Esophagus (tissue), 2 donors: ENCODE results near the gene MIP. TPM values are rescaled to one million over a fixed set of nuclear protein-coding genes. Genes with fewer than 3 reads are reported as not detected.
"Not testable (repeated sequence)": the region's sequence is repeated elsewhere in the genome, so short reads cannot be mapped to it uniquely, and the experiment has no call there.

Experiments
- H3K27ac ChIP-seq, 2 donors: one replicate each; pipeline ENCODE4 v1.5.1; 2013; ENCODE audit warnings: low read depth in 2 of 2, mild to moderate bottlenecking in 2 of 2, inconsistent platforms in 1 of 2, low read length in 1 of 2, moderate library complexity in 1 of 2
- H3K27me3 ChIP-seq, 2 donors: one replicate each; pipeline ENCODE4 v1.6.1; 2013; ENCODE audit warnings: low read length in 2 of 2, control low read depth in 1 of 2, mild to moderate bottlenecking in 1 of 2; ENCODE audit not compliant: insufficient read depth in 2 of 2, control insufficient read depth in 1 of 2
- H3K36me3 ChIP-seq, 2 donors: one replicate each; pipeline ENCODE4 v1.6.1; 2013; ENCODE audit warnings: low read length in 1 of 2; ENCODE audit not compliant: control insufficient read depth in 2 of 2, insufficient read depth in 2 of 2
- H3K4me1 ChIP-seq, 2 donors: one replicate each; pipeline ENCODE4 v1.6.1; 2013; ENCODE audit warnings: low read length in 1 of 2; ENCODE audit not compliant: control insufficient read depth in 2 of 2, insufficient read depth in 2 of 2
- H3K4me3 ChIP-seq, 2 donors: one replicate each; pipeline ENCODE4 v1.5.1; 2013; ENCODE audit warnings: low read length in 2 of 2, mild to moderate bottlenecking in 2 of 2, low read depth in 1 of 2, moderate library complexity in 1 of 2
- H3K9me3 ChIP-seq, 2 donors: one replicate each; pipeline ENCODE4 v1.6.1; 2013; ENCODE audit warnings: mild to moderate bottlenecking in 2 of 2, low read depth in 1 of 2, low read length in 1 of 2, moderate library complexity in 1 of 2; ENCODE audit not compliant: control insufficient read depth in 2 of 2, insufficient read depth in 1 of 2
- WGBS, 2 donors: extraction: QIAGEN DNeasy Blood & Tissue Kit; methylation state at CpG; one replicate each; pipeline ENCODE4 v1.1.7; 2013; 5-methylcytosine and 5-hydroxymethylcytosine counted together
- polyA plus RNA-seq, 2 donors: library from polyadenylated mRNA; stranded (reverse); fragments of 200-250 nt; gene quantifications; one replicate each; pipeline ENCODE4 v1.2.3, GENCODE V29; 2013
- donor health status: healthy with polysubstance abuse.
- donor health status: Bipolar disorder and iron deficiency.

MIP gene
- under 1 TPM in 1 of 2 donors, not detected in 1; 0.04 TPM for polyA plus RNA-seq

DNA sequence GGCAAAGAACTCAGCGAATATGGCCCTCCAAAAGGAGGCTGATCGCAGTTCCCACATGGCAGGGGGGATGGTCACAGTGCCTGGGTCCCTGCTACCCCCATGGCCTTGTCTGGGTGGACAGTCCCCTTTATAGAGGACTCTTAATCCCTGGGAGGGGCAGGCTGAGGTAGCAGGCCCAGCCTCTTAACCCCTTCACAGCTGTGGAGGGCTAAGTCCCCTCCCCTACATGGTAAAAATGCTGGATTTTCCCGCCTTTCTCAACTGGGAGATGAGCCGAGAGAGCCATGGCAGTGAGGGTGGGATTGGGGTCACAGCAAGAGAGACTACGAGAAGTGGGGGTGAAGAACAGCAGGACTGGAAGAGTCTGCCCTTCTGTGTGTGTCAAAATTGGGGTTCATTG is at the start of gene MIP:
TSS of gene MIP (minus strand) at position 101 of the 400 bp plus-strand sequence. CDS start at position 57, 44 bp downstream.
- Histone ChIP-seq H3K27me3 (no peaks in the 10 kb centered on the region), H3K36me3 (no peaks in the 10 kb centered on the region), H3K27ac (no peak within 1 kb of the TSS), H3K4me1 (peaks cover 0 to 2% of the 10 kb centered on the region in 2 donors), H3K4me3 (no peak within 1 kb of the TSS), H3K9me3 (no peaks in the 10 kb centered on the region)
- WGBS, 2 donors = 87 to 92% methylated on average over 5 of the region's 5 CpGs

DNA sequence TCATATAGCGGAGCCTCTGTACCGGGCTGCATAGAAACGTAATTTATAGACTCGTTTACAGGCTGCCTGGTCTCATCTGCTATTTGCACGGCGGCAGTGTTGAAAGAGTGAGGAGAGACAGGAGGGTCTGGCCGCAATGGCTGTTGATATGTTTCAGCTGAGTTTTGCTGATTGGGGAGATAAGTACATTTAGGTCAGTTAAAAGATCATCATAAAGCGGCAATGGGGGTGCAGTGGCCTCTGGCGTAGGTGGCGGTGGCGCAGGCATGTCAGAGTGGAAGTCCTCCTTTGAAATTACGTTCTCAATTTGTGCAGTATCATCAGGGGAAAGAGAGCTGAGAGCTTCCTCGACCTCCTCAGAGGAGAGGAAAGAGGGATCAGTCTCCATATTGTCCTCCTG is 45.4 kb upstream of the MIP start:
- WGBS, 2 donors = 86 to 90% methylated on average over 13 of the region's 13 CpGs
- H3K9me3 ChIP-seq, H3K4me3 ChIP-seq, H3K27me3 ChIP-seq, H3K36me3 ChIP-seq, H3K27ac ChIP-seq, H3K4me1 ChIP-seq: not testable (repeated sequence)

DNA sequence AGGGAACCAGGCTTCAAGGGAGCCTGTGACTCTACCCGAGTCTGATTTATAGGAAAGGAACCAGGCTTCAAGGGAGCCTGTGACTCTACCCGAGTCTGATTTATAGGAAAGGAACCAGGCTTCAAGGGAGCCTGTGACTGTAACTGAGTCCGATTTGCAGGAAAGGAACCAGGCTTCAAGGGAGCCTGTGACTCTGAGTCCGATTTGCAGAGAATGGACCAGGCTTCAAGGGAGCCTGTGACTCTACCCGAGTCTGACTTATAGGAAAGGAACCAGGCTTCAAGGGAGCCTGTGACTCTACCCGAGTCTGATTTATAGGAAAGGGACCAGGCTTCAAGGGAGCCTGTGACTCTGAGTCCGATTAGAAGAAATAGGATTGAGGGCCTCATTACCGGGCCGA is 45.0 kb upstream of the MIP start:
- not testable (repeated sequence) for H3K4me3 ChIP-seq, H3K36me3 ChIP-seq, H3K27ac ChIP-seq, H3K9me3 ChIP-seq, H3K4me1 ChIP-seq, H3K27me3 ChIP-seq
- 86 to 88% methylated on average over 9 of the region's 9 CpGs for WGBS, 2 donors

DNA sequence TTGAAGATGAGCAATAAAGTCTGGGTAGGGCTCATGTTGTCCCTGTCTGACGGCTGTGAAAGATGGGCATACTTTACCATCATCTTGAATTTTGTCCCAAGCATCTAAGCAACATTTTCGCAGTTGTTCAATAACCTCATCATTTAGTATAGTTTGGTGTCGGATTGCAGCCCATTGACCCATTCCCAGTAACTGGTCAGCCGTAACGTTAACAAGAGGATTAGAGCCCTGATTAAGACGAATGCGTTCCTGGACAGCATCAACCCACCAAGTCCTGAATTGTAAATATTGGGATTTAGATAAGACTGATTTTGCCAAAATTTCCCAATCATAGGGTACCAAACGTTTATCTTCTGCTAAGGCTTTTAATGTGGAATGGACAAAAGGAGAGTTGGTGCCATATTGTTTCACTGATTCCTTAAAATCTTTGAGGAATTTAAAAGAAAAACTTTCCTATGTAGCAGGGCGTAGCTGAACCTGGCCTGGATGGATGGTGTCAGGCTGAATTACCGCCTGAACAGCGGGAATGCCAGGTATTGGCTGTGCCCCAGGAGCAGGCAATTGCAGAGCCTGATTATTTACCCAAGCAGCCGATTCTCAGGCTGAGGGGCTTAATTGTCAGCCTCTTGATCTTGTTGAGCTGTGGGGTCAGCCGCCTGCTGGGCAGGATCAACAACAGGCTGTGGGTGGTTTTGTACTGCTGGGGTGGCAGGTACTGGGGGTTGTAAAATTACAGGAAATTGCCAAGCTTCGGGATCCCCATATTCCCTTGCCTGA is 43.9 kb upstream of the MIP start:
- H3K9me3 ChIP-seq, H3K36me3 ChIP-seq, H3K27me3 ChIP-seq, H3K4me1 ChIP-seq, H3K4me3 ChIP-seq, H3K27ac ChIP-seq: not testable (repeated sequence)
- 59 to 65% methylated on average over 14 of the region's 14 CpGs for WGBS, 2 donors

DNA sequence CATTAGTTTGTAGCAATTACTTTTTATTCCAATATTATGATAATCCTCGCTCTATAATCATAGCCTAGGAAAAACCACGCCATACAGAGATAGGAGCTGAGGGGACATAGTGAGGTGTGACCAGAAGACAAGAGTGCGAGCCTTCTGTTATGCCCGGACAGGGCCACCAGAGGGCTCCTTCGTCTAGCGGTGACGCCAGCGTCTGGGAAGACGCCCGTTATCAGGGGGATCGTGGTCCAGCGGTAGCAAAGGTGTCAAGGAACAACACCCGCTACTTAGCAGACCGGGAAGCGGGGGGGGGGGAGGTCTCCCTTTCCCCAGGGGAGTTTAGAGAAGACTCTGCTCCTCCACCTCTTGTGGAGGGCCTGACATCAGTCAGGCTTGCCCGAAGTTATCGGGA is 42.2 kb upstream of the MIP start:
- H3K27ac ChIP-seq, H3K36me3 ChIP-seq, H3K27me3 ChIP-seq, H3K4me3 ChIP-seq, H3K9me3 ChIP-seq, H3K4me1 ChIP-seq: not testable (repeated sequence)
- WGBS, 2 donors = 13 to 16% methylated on average over 17 of the region's 17 CpGs

DNA sequence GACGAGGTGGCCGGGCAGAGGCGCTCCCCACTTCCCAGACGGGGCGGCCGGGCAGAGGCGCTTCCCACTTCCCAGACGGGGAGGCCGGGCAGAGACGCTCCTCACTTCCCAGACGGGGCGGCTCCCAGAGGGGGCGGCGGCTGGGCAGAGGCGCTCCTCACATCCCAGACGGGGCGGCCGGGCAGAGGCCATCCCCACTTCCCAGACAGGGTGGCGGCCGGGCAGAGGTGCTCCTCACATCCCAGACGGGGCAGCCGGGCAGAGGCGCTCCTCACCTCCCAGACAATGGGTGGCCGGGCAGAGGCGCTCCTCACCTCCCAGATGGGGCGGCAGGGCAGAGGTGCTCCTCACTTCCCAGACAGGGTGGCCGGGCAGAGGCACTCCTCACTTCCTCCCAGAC is 40.0 kb upstream of the MIP start:
- H3K4me3 ChIP-seq, H3K9me3 ChIP-seq, H3K27me3 ChIP-seq, H3K36me3 ChIP-seq, H3K4me1 ChIP-seq, H3K27ac ChIP-seq: not testable (repeated sequence)
- WGBS, 2 donors = 96% methylated on average over 27 of the region's 27 CpGs

DNA sequence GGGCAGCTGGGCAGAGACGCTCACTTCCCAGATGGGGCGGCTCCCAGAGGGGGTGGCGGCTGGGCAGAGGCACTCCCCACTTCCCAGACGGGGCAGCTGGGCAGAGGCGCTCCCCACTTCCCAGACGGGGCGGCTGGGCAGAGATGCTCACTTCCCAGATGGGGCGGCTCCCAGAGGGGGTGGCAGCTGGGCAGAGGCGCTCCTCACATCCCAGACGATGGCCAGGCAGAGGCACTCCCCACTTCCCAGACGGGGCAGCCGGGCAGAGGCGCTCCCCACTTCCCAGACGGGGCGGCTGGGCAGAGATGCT is 39.6 kb upstream of the MIP start:
- not testable (repeated sequence) for H3K27me3 ChIP-seq, H3K36me3 ChIP-seq, H3K4me1 ChIP-seq, H3K4me3 ChIP-seq, H3K27ac ChIP-seq, H3K9me3 ChIP-seq
- WGBS, 2 donors = 92 to 93% methylated on average over 9 to 15 of the region's 15 CpGs

DNA sequence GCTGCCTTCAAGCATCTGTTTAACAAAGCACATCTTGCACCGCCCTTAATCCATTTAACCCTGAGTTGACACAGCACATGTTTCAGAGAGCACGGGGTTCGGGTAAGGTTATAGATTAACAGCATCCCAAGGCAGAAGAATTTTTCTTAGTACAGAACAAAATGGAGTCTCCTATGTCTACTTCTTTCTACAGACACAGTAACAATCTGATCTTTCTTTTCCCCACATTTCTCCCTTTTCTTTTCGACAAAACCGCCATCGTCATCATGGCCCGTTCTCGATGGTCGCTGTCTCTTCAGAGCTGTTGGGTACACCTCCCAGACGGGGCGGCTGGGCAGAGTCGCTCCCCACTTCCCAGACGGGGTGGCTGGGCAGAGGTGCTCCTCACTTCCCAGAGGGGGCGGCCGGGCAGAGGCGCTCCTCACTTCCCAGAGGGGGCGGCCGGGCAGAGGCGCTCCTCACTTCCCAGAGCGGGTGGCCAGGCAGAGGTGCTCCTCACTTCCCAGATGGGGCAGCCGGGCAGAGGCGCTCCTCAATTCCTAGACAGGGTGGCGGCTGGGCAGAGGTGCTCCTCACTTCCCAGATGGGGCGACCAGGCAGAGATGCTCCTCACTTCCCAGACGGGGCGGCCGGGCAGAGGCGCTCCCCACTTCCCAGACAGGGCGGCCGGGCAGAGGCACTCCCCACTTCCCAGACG is 39.1 kb upstream of the MIP start:
- H3K36me3 ChIP-seq, H3K27me3 ChIP-seq, H3K9me3 ChIP-seq, H3K4me1 ChIP-seq, H3K27ac ChIP-seq, H3K4me3 ChIP-seq: not testable (repeated sequence)
- 89 to 90% methylated on average over 20 to 31 of the region's 31 CpGs for WGBS, 2 donors

DNA sequence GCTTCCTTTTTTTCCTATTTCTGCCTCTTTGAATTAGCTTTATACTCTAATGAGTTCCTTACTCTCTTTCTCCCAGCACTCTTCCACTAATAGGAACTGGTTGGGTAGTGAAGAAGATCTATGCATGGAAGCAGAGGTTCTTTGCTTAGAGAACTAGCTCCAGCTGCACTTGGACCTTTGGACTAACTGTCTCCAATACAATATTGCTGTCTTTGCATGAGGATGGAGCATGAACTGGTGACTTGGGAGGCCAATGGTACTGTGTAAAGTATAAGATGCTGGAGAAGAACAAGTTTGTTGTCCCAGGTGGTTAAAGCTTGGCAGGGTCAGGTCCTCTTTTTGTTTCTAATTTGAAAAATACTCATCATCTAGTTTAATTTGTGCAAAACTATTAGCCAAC is 35.9 kb upstream of the MIP start:
- H3K27me3 ChIP-seq = no peaks in the 10 kb centered on the region
- no peak overlapping the region for H3K27ac ChIP-seq
- H3K9me3 ChIP-seq = no peaks in the 10 kb centered on the region
- H3K4me1 ChIP-seq = peaks cover 0 to 12% of the 10 kb centered on the region in 2 donors
- no peak overlapping the region for H3K4me3 ChIP-seq
- no peaks in the 10 kb centered on the region for H3K36me3 ChIP-seq
